ENCODE measurements around the gene SPOCK1.

The SPOCK1 gene

GRCh38 chr5:137333928-137334327 is 165.2 kb downstream of the SPOCK1 start:
- no peak for TF ChIP-seq TAF1 (IDR thresholded peaks at IDR 0.05; ENCODE audit: borderline replicate concordance, insufficient read depth, low read length)
- no peak for TF ChIP-seq REST (IDR thresholded peaks at IDR 0.05; ENCODE audit: insufficient read depth in 1 of 2, low read depth in 2 of 2, low read length in 2 of 2)
- TF ChIP-seq SIN3A (IDR thresholded peaks at IDR 0.05; ENCODE audit: borderline replicate concordance, insufficient read depth, low read length): no peak
- TF ChIP-seq POLR2AphosphoS5 (IDR thresholded peaks at IDR 0.05; ENCODE audit: low read depth, low read length): no peak
- no peak for TF ChIP-seq FOXP2 (optimal IDR thresholded peaks at IDR 0.05; ENCODE audit: borderline replicate concordance, extremely low read depth, extremely low read length, insufficient read depth)

- TF ChIP-seq FOXP2 (optimal IDR thresholded peaks at IDR 0.05; ENCODE audit: borderline replicate concordance, extremely low read depth, extremely low read length, insufficient read depth): no peak
- TF ChIP-seq POLR2AphosphoS5 (IDR thresholded peaks at IDR 0.05; ENCODE audit: low read depth, low read length): no peak
- TF ChIP-seq SIN3A (IDR thresholded peaks at IDR 0.05; ENCODE audit: borderline replicate concordance, insufficient read depth, low read length): no peak
- no peak for TF ChIP-seq REST (IDR thresholded peaks at IDR 0.05; ENCODE audit: insufficient read depth in 1 of 2, low read depth in 2 of 2, low read length in 2 of 2)
- no peak for TF ChIP-seq TAF1 (IDR thresholded peaks at IDR 0.05; ENCODE audit: borderline replicate concordance, insufficient read depth, low read length)
Observed at GRCh38 chr5:137333475-137333874, 165.7 kb downstream of the SPOCK1 start.

- TF ChIP-seq FOXP2 (optimal IDR thresholded peaks at IDR 0.05; ENCODE audit: borderline replicate concordance, extremely low read depth, extremely low read length, insufficient read depth) (no peak), TAF1 (IDR thresholded peaks at IDR 0.05; ENCODE audit: borderline replicate concordance, insufficient read depth, low read length) (no peak), REST (IDR thresholded peaks at IDR 0.05; ENCODE audit: insufficient read depth in 1 of 2, low read depth in 2 of 2, low read length in 2 of 2) (no peak), SIN3A (IDR thresholded peaks at IDR 0.05; ENCODE audit: borderline replicate concordance, insufficient read depth, low read length) (no peak), POLR2AphosphoS5 (IDR thresholded peaks at IDR 0.05; ENCODE audit: low read depth, low read length) (no peak)
Observed at GRCh38 chr5:137332296-137332695, 166.8 kb downstream of the SPOCK1 start.

- no peak for TF ChIP-seq TAF1 (IDR thresholded peaks at IDR 0.05; ENCODE audit: borderline replicate concordance, insufficient read depth, low read length)
- no peak for TF ChIP-seq REST (IDR thresholded peaks at IDR 0.05; ENCODE audit: insufficient read depth in 1 of 2, low read depth in 2 of 2, low read length in 2 of 2)
- no peak for TF ChIP-seq POLR2AphosphoS5 (IDR thresholded peaks at IDR 0.05; ENCODE audit: low read depth, low read length)
Observed at GRCh38 chr5:137329586-137330296, 169.4 kb downstream of the SPOCK1 start.

GRCh38 chr5:137328991-137329390 is 170.1 kb downstream of the SPOCK1 start:
- TF ChIP-seq TAF1 (IDR thresholded peaks at IDR 0.05; ENCODE audit: borderline replicate concordance, insufficient read depth, low read length): no peak
- no peak for TF ChIP-seq REST (IDR thresholded peaks at IDR 0.05; ENCODE audit: insufficient read depth in 1 of 2, low read depth in 2 of 2, low read length in 2 of 2)
